ENCODE results near the gene BRD1.
A peak's percentile ranks its signal among the peaks of the same experiment; 100 is the strongest.

Gene BRD1

GRCh38 chr22:49814164-49814686 is 13.4 kb downstream of the BRD1 start:
- ATAC-seq (replicated peaks; ENCODE audit: extremely low read depth, poor library complexity, severe bottlenecking) (no peak), DNase-seq (ENCODE audit: low spot score in 2 of 2) (no peak)
- Mint-ChIP-seq H3K27ac (ENCODE audit: low read depth) (peak overlapping the region; percentile 44), H3K9me3 (no peaks in the 10 kb centered on the region), H3K4me3 (peak overlapping the region; percentile 24), H3K36me3 (ENCODE audit: insufficient read depth) (peaks cover 65% of the 10 kb centered on the region), H3K4me1 (peaks cover 88% of the 10 kb centered on the region), H3K27me3 (no peaks in the 10 kb centered on the region)

- H3K4me1 Mint-ChIP-seq, result peaks cover 83% of the 10 kb centered on the region
- DNase-seq (ENCODE audit: low spot score in 2 of 2) (no peak), ATAC-seq (replicated peaks; ENCODE audit: extremely low read depth, poor library complexity, severe bottlenecking) (no peak)
- H3K27ac Mint-ChIP-seq (ENCODE audit: low read depth), result no peak overlapping the region
- no peaks in the 10 kb centered on the region for H3K27me3 Mint-ChIP-seq
- no peaks in the 10 kb centered on the region for H3K9me3 Mint-ChIP-seq
- no peak overlapping the region for H3K4me3 Mint-ChIP-seq
- H3K36me3 Mint-ChIP-seq (ENCODE audit: insufficient read depth), result peaks cover 55% of the 10 kb centered on the region
Measured at GRCh38 chr22:49812838-49813237, 14.8 kb downstream of the BRD1 start.

- Mint-ChIP-seq H3K27me3 (no peaks in the 10 kb centered on the region), H3K27ac (ENCODE audit: low read depth) (peak overlapping the region; percentile 20), H3K9me3 (no peaks in the 10 kb centered on the region), H3K4me1 (peaks cover 81% of the 10 kb centered on the region), H3K4me3 (peak overlapping the region; percentile 4), H3K36me3 (ENCODE audit: insufficient read depth) (peaks cover 44% of the 10 kb centered on the region)
- no peak for ATAC-seq (replicated peaks; ENCODE audit: extremely low read depth, poor library complexity, severe bottlenecking)
- no peak for DNase-seq (ENCODE audit: low spot score in 2 of 2)
Measured at GRCh38 chr22:49811020-49811791, 16.5 kb downstream of the BRD1 start.

GRCh38 chr22:49810363-49811019 is 17.2 kb downstream of the BRD1 start:
- no peaks in the 10 kb centered on the region for H3K9me3 Mint-ChIP-seq
- H3K27ac Mint-ChIP-seq (ENCODE audit: low read depth), result peak overlapping the region; percentile 89
- ATAC-seq (replicated peaks; ENCODE audit: extremely low read depth, poor library complexity, severe bottlenecking) (no peak), DNase-seq (ENCODE audit: low spot score in 2 of 2) (no peak)
- H3K27me3 Mint-ChIP-seq, result no peaks in the 10 kb centered on the region
- H3K36me3 Mint-ChIP-seq (ENCODE audit: insufficient read depth), result peaks cover 37% of the 10 kb centered on the region
- peaks cover 77% of the 10 kb centered on the region for H3K4me1 Mint-ChIP-seq
- peak overlapping the region; percentile 4 for H3K4me3 Mint-ChIP-seq

GRCh38 chr22:49807780-49808708 is 19.6 kb downstream of the BRD1 start:
- peak overlapping the region; percentile 70 for H3K4me3 Mint-ChIP-seq
- H3K27ac Mint-ChIP-seq (ENCODE audit: low read depth), result peak overlapping the region; percentile 83
- no peaks in the 10 kb centered on the region for H3K9me3 Mint-ChIP-seq
- peak in 1 of 2 donors; percentile 53 for DNase-seq (ENCODE audit: low spot score in 2 of 2)
- peak; percentile 86 for ATAC-seq (replicated peaks; ENCODE audit: extremely low read depth, poor library complexity, severe bottlenecking)
- H3K27me3 Mint-ChIP-seq, result no peaks in the 10 kb centered on the region
- H3K4me1 Mint-ChIP-seq, result peaks cover 79% of the 10 kb centered on the region
- peaks cover 33% of the 10 kb centered on the region for H3K36me3 Mint-ChIP-seq (ENCODE audit: insufficient read depth)

- Mint-ChIP-seq H3K9me3 (no peaks in the 10 kb centered on the region), H3K4me3 (peak overlapping the region; percentile 70), H3K27ac (ENCODE audit: low read depth) (peak overlapping the region; percentile 83), H3K27me3 (no peaks in the 10 kb centered on the region), H3K36me3 (ENCODE audit: insufficient read depth) (peaks cover 34% of the 10 kb centered on the region), H3K4me1 (peaks cover 76% of the 10 kb centered on the region)
- no peak for ATAC-seq (replicated peaks; ENCODE audit: extremely low read depth, poor library complexity, severe bottlenecking)
- no peak for DNase-seq (ENCODE audit: low spot score in 2 of 2)
Measured at GRCh38 chr22:49807129-49807528, 20.5 kb downstream of the BRD1 start.

- no peaks in the 10 kb centered on the region for H3K9me3 Mint-ChIP-seq
- no peak for DNase-seq (ENCODE audit: low spot score in 2 of 2)
- H3K4me1 Mint-ChIP-seq, result peaks cover 78% of the 10 kb centered on the region
- H3K27me3 Mint-ChIP-seq, result no peaks in the 10 kb centered on the region
- peak overlapping the region; percentile 82 for H3K27ac Mint-ChIP-seq (ENCODE audit: low read depth)
- no peak for ATAC-seq (replicated peaks; ENCODE audit: extremely low read depth, poor library complexity, severe bottlenecking)
- H3K4me3 Mint-ChIP-seq, result peak overlapping the region; percentile 31
- H3K36me3 Mint-ChIP-seq (ENCODE audit: insufficient read depth), result peaks cover 52% of the 10 kb centered on the region
Measured at GRCh38 chr22:49803737-49804375, 23.8 kb downstream of the BRD1 start.

GRCh38 chr22:49803134-49803533 is 24.5 kb downstream of the BRD1 start:
- Mint-ChIP-seq H3K9me3 (no peaks in the 10 kb centered on the region), H3K27ac (ENCODE audit: low read depth) (peak overlapping the region; percentile 82), H3K36me3 (ENCODE audit: insufficient read depth) (peaks cover 54% of the 10 kb centered on the region), H3K27me3 (no peaks in the 10 kb centered on the region), H3K4me3 (peak overlapping the region; percentile 6), H3K4me1 (peaks cover 73% of the 10 kb centered on the region)
- no peak for DNase-seq (ENCODE audit: low spot score in 2 of 2)
- peak; percentile 35 for ATAC-seq (replicated peaks; ENCODE audit: extremely low read depth, poor library complexity, severe bottlenecking)

GRCh38 chr22:49801391-49802060 is 26.1 kb downstream of the BRD1 start:
- Mint-ChIP-seq H3K36me3 (ENCODE audit: insufficient read depth) (peaks cover 69% of the 10 kb centered on the region), H3K4me3 (peak overlapping the region; percentile 20)
- no peak for DNase-seq (ENCODE audit: low spot score in 2 of 2)

GRCh38 chr22:49800408-49801238 is 27.1 kb downstream of the BRD1 start:
- peaks cover 53% of the 10 kb centered on the region for H3K4me1 Mint-ChIP-seq
- no peak for ATAC-seq (replicated peaks; ENCODE audit: extremely low read depth, poor library complexity, severe bottlenecking)
- peaks cover 78% of the 10 kb centered on the region for H3K36me3 Mint-ChIP-seq (ENCODE audit: insufficient read depth)
- H3K4me3 Mint-ChIP-seq, result peak overlapping the region; percentile 20
- H3K27ac Mint-ChIP-seq (ENCODE audit: low read depth), result peak overlapping the region; percentile 29
- no peaks in the 10 kb centered on the region for H3K9me3 Mint-ChIP-seq
- no peaks in the 10 kb centered on the region for H3K27me3 Mint-ChIP-seq
- DNase-seq (ENCODE audit: low spot score in 2 of 2), result no peak

More at GRCh38 chr22:49801391-49802060, 26.1 kb downstream of the BRD1 start:
- Mint-ChIP-seq H3K27me3 (no peaks in the 10 kb centered on the region), H3K27ac (ENCODE audit: low read depth) (no peak overlapping the region), H3K4me1 (peaks cover 58% of the 10 kb centered on the region), H3K9me3 (no peaks in the 10 kb centered on the region)
- ATAC-seq (replicated peaks; ENCODE audit: extremely low read depth, poor library complexity, severe bottlenecking), result no peak

All from central memory CD8-positive, alpha-beta T cell (primary cell).